Measurements from ENCODE around the gene ARID1B. TPM values are rescaled to one million over a fixed set of nuclear protein-coding genes. Genes with fewer than 3 reads are reported as not detected.
A peak's percentile ranks its signal among the peaks of the same experiment; 100 is the strongest.

Gene ARID1B
- total and polyA plus RNA-seq, 4 donors, result 49.8 to 90.9 (median 59.0) TPM

GRCh38 chr6:157158456-157158855 is 381.3 kb downstream of the ARID1B start:
- Histone ChIP-seq H3K4me1 (ENCODE audit: control insufficient read depth, insufficient read depth, low read length) (peaks cover 11% of the 10 kb centered on the region), H3K27ac (ENCODE audit: low read depth, low read length) (no peak overlapping the region), H3K9me3 (ENCODE audit: control insufficient read depth, insufficient read depth, low read length) (no peaks in the 10 kb centered on the region), H3K36me3 (ENCODE audit: control insufficient read depth, insufficient read depth, low read length) (peaks cover 11% of the 10 kb centered on the region), H3K4me3 (ENCODE audit: low read depth, low read length) (no peak overlapping the region), H3K27me3 (ENCODE audit: control insufficient read depth, insufficient read depth, low read length) (no peaks in the 10 kb centered on the region)
- no peak for DNase-seq (ENCODE audit: low read depth in 4 of 6, low spot score in 6 of 6)
- WGBS (ENCODE audit: insufficient coverage), result 80% methylated on average over 1 of the region's 4 CpGs

DNA sequence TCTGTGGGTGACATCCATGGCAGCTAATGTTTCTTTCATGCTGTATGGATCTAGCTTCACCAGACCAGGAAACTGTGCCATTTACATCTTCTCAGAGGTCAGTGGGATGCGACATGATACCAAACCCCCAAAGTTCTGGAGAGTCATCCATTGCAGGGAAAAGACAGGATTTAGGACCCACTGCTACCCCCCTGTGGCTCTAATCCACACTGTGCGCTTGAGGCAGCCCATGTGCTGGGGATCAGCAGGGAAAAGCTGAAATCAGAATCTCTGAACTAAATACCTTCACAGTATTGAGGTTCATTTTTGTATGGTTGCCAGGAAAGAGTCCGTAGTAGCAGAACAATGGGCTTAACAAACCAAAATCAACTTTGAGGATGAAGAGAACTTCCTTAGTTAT is 381.7 kb downstream of the ARID1B start:
- H3K36me3 ChIP-seq (ENCODE audit: control insufficient read depth, insufficient read depth, low read length), result peaks cover 9% of the 10 kb centered on the region
- no peaks in the 10 kb centered on the region for H3K9me3 ChIP-seq (ENCODE audit: control insufficient read depth, insufficient read depth, low read length)
- H3K27ac ChIP-seq (ENCODE audit: low read depth, low read length), result no peak overlapping the region
- no peaks in the 10 kb centered on the region for H3K27me3 ChIP-seq (ENCODE audit: control insufficient read depth, insufficient read depth, low read length)
- DNase-seq (ENCODE audit: low read depth in 4 of 6, low spot score in 6 of 6), result no peak
- H3K4me1 ChIP-seq (ENCODE audit: control insufficient read depth, insufficient read depth, low read length), result peaks cover 14% of the 10 kb centered on the region
- no peak overlapping the region for H3K4me3 ChIP-seq (ENCODE audit: low read depth, low read length)
- WGBS (ENCODE audit: insufficient coverage), result 100% methylated on average over 1 of the region's 3 CpGs

DNA sequence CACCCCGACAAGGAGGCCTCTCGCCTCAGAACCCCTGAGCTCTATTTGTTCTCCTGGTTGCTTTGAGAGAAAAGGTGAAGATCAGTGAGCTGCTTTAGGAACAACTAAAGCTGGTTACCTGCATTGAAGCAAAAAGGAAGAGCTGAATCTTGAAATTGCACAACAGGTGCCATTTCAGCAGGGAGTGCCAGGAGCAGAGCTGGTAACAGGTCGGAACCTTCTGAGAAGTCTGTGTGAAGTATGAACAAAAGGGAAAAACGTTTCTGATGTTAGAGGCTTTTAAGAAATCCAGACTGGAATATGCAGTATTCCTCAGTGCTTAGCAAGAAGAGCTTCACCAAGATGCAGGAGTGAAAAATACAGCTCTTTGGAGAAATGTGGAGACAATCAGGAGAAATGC is 382.2 kb downstream of the ARID1B start:
- DNase-seq (ENCODE audit: low read depth in 4 of 6, low spot score in 6 of 6), result no peak
- H3K9me3 ChIP-seq (ENCODE audit: control insufficient read depth, insufficient read depth, low read length), result no peaks in the 10 kb centered on the region
- H3K4me1 ChIP-seq (ENCODE audit: control insufficient read depth, insufficient read depth, low read length), result peaks cover 14% of the 10 kb centered on the region
- no peak overlapping the region for H3K27ac ChIP-seq (ENCODE audit: low read depth, low read length)
- H3K27me3 ChIP-seq (ENCODE audit: control insufficient read depth, insufficient read depth, low read length), result no peaks in the 10 kb centered on the region
- H3K36me3 ChIP-seq (ENCODE audit: control insufficient read depth, insufficient read depth, low read length), result peaks cover 9% of the 10 kb centered on the region
- 79% methylated on average over 3 of the region's 4 CpGs for WGBS (ENCODE audit: insufficient coverage)
- no peak overlapping the region for H3K4me3 ChIP-seq (ENCODE audit: low read depth, low read length)

DNA sequence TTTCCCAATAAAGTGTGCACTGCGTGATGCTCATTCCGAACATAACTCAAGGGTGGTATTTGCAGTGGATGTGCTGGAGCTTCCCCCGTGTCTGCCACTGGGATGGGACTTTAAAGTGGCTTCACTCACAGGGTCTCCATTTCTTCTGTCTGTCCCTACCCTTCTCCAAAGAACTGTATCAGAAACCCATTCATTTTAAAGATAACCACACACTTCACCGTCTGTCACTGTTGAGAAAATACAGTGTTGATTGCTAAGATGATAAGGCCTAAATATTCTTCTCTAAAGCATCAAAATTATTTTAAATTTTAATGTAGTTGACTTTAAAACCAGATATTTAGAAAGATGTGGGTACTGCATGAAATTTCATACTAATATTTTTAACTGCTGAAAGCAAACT is 384.7 kb downstream of the ARID1B start:
- H3K9me3 ChIP-seq (ENCODE audit: control insufficient read depth, insufficient read depth, low read length), result no peaks in the 10 kb centered on the region
- no peak for DNase-seq (ENCODE audit: low read depth in 4 of 6, low spot score in 6 of 6)
- no peak overlapping the region for H3K27ac ChIP-seq (ENCODE audit: low read depth, low read length)
- H3K4me1 ChIP-seq (ENCODE audit: control insufficient read depth, insufficient read depth, low read length), result peaks cover 14% of the 10 kb centered on the region
- no peaks in the 10 kb centered on the region for H3K27me3 ChIP-seq (ENCODE audit: control insufficient read depth, insufficient read depth, low read length)
- peaks cover 5% of the 10 kb centered on the region for H3K36me3 ChIP-seq (ENCODE audit: control insufficient read depth, insufficient read depth, low read length)
- no peak overlapping the region for H3K4me3 ChIP-seq (ENCODE audit: low read depth, low read length)
- WGBS (ENCODE audit: insufficient coverage), result 100% methylated on average over 1 of the region's 4 CpGs

DNA sequence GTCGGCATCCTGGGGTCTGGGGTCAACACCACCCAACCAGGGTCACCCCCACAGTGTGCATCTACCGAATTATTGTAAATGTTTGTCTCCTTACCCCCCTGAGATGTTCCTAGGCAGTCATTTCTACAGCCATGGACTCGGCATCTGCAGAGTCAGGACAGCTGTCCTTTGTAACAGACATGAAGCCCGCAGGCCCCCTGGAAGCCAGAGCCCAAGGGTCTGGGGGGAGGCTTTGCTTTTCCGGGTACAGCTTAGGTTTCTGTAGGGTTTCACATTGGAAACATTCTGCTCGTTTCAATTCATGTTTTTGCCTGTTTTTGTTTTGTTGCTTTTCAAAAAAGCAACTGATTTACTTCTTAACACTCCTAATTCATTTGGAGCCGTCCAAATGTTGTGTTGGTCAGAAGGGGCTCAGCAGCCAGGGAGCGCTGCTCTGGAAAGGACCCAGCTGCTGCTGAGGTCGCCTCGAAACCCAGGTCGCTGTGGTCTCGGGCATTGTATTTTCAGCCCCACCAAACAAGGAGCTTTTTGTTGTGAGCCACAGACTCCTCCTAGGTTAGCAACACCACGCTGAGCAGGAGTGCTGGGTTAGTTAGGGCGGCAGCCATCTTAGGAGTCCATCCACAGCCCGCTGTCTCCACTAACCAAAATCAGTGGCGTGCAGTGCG is 385.7 kb downstream of the ARID1B start:
- no peak for DNase-seq (ENCODE audit: low read depth in 4 of 6, low spot score in 6 of 6)
- Histone ChIP-seq H3K27me3 (ENCODE audit: control insufficient read depth, insufficient read depth, low read length) (no peaks in the 10 kb centered on the region), H3K4me1 (ENCODE audit: control insufficient read depth, insufficient read depth, low read length) (peaks cover 16% of the 10 kb centered on the region), H3K27ac (ENCODE audit: low read depth, low read length) (peak overlapping the region; percentile 19), H3K4me3 (ENCODE audit: low read depth, low read length) (no peak overlapping the region), H3K36me3 (ENCODE audit: control insufficient read depth, insufficient read depth, low read length) (peaks cover 4% of the 10 kb centered on the region), H3K9me3 (ENCODE audit: control insufficient read depth, insufficient read depth, low read length) (no peaks in the 10 kb centered on the region)
- WGBS (ENCODE audit: insufficient coverage), result 44% methylated on average over 11 of the region's 17 CpGs

GRCh38 chr6:157163434-157164159 is 386.4 kb downstream of the ARID1B start:
- H3K27me3 ChIP-seq (ENCODE audit: control insufficient read depth, insufficient read depth, low read length), result no peaks in the 10 kb centered on the region
- peaks cover 4% of the 10 kb centered on the region for H3K36me3 ChIP-seq (ENCODE audit: control insufficient read depth, insufficient read depth, low read length)
- no peak overlapping the region for H3K4me3 ChIP-seq (ENCODE audit: low read depth, low read length)
- peaks cover 18% of the 10 kb centered on the region for H3K4me1 ChIP-seq (ENCODE audit: control insufficient read depth, insufficient read depth, low read length)
- WGBS (ENCODE audit: insufficient coverage), result 69% methylated on average over 3 of the region's 4 CpGs
- H3K9me3 ChIP-seq (ENCODE audit: control insufficient read depth, insufficient read depth, low read length), result no peaks in the 10 kb centered on the region
- peak overlapping the region; percentile 19 for H3K27ac ChIP-seq (ENCODE audit: low read depth, low read length)
- DNase-seq (ENCODE audit: low read depth in 4 of 6, low spot score in 6 of 6), result no peak

DNA sequence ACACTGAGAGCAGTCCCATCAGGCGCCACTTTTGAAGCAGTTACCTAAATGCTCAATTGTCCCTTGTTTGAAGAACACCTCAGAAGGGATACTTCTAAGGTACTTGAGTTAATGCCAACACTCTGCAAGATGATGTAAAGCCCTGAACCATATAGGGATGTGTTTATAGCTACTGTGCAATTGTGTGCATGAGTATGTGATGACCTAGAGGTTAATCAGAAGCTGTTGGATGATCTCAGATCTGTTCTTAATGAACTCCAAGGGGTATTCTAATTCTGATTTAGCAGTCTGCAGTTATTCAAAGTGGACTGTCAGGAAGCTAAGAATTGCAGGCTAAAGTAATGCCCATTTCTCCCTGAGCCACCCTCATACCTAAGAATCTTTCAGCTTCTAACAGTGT is 387.8 kb downstream of the ARID1B start:
- H3K27me3 ChIP-seq (ENCODE audit: control insufficient read depth, insufficient read depth, low read length), result no peaks in the 10 kb centered on the region
- no peak overlapping the region for H3K27ac ChIP-seq (ENCODE audit: low read depth, low read length)
- H3K4me3 ChIP-seq (ENCODE audit: low read depth, low read length), result no peak overlapping the region
- H3K9me3 ChIP-seq (ENCODE audit: control insufficient read depth, insufficient read depth, low read length), result no peaks in the 10 kb centered on the region
- WGBS (ENCODE audit: insufficient coverage), result 100% methylated on average over 1 of the region's 1 CpG
- DNase-seq (ENCODE audit: low read depth in 4 of 6, low spot score in 6 of 6), result no peak
- H3K4me1 ChIP-seq (ENCODE audit: control insufficient read depth, insufficient read depth, low read length), result peaks cover 23% of the 10 kb centered on the region
- peaks cover 4% of the 10 kb centered on the region for H3K36me3 ChIP-seq (ENCODE audit: control insufficient read depth, insufficient read depth, low read length)

GRCh38 chr6:157166784-157167183 is 389.6 kb downstream of the ARID1B start:
- Histone ChIP-seq H3K9me3 (ENCODE audit: control insufficient read depth, insufficient read depth, low read length) (no peaks in the 10 kb centered on the region), H3K27me3 (ENCODE audit: control insufficient read depth, insufficient read depth, low read length) (no peaks in the 10 kb centered on the region), H3K36me3 (ENCODE audit: control insufficient read depth, insufficient read depth, low read length) (peaks cover 6% of the 10 kb centered on the region), H3K4me3 (ENCODE audit: low read depth, low read length) (no peak overlapping the region), H3K4me1 (ENCODE audit: control insufficient read depth, insufficient read depth, low read length) (peaks cover 28% of the 10 kb centered on the region), H3K27ac (ENCODE audit: low read depth, low read length) (peak overlapping the region; percentile 26)
- no peak for DNase-seq (ENCODE audit: low read depth in 4 of 6, low spot score in 6 of 6)
- WGBS (ENCODE audit: insufficient coverage), result 98% methylated on average over 6 of the region's 8 CpGs

DNA sequence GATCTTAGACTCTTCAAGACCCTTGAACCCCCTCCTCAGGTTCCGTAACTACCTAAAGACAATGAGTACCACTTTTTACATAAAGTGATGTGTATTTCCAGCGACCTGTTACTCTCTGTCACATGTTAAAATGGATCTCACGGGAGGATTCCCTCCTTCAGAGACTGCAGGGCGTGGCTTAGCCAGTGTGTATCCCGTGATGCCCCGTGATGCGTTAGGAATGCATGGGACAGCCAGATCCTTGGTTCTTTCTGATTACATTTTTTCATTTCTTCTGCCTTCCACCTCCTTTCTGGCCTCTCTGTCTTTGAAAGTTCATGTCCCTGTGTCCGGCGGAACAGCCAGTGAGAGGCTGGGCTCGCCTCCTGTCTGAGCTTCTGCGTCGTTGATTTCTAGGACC is 390.7 kb downstream of the ARID1B start:
- no peak overlapping the region for H3K27ac ChIP-seq (ENCODE audit: low read depth, low read length)
- no peak for DNase-seq (ENCODE audit: low read depth in 4 of 6, low spot score in 6 of 6)
- H3K27me3 ChIP-seq (ENCODE audit: control insufficient read depth, insufficient read depth, low read length), result no peaks in the 10 kb centered on the region
- WGBS (ENCODE audit: insufficient coverage), result 78% methylated on average over 8 of the region's 12 CpGs
- no peak overlapping the region for H3K4me3 ChIP-seq (ENCODE audit: low read depth, low read length)
- H3K4me1 ChIP-seq (ENCODE audit: control insufficient read depth, insufficient read depth, low read length), result peaks cover 29% of the 10 kb centered on the region
- H3K36me3 ChIP-seq (ENCODE audit: control insufficient read depth, insufficient read depth, low read length), result peaks cover 6% of the 10 kb centered on the region
- H3K9me3 ChIP-seq (ENCODE audit: control insufficient read depth, insufficient read depth, low read length), result no peaks in the 10 kb centered on the region

GRCh38 chr6:157168471-157168870 is 391.3 kb downstream of the ARID1B start:
- WGBS (ENCODE audit: insufficient coverage), result no CpG with 5 or more reads among the region's 6 CpGs
- H3K4me1 ChIP-seq (ENCODE audit: control insufficient read depth, insufficient read depth, low read length), result peaks cover 27% of the 10 kb centered on the region
- no peak overlapping the region for H3K27ac ChIP-seq (ENCODE audit: low read depth, low read length)
- H3K36me3 ChIP-seq (ENCODE audit: control insufficient read depth, insufficient read depth, low read length), result peaks cover 6% of the 10 kb centered on the region
- no peak overlapping the region for H3K4me3 ChIP-seq (ENCODE audit: low read depth, low read length)
- DNase-seq (ENCODE audit: low read depth in 4 of 6, low spot score in 6 of 6), result peak in 2 of 6 donors; percentile 39 to 74
- no peaks in the 10 kb centered on the region for H3K9me3 ChIP-seq (ENCODE audit: control insufficient read depth, insufficient read depth, low read length)
- no peaks in the 10 kb centered on the region for H3K27me3 ChIP-seq (ENCODE audit: control insufficient read depth, insufficient read depth, low read length)
